Brain microvascular endothelial cell (primary cell): Measurements from ENCODE around the gene TAOK2.

Experiments used
- DNase-seq: peaks from one replicate; pipeline ENCODE4 v3.0.0-alpha.2; 2020
- H3K27ac ChIP-seq: fragments of 250-450 bp; sonication (Bioruptor Pico); 2 replicates; pipeline ENCODE4 v1.5.1; 2020; ENCODE audit warnings: mild to moderate bottlenecking, moderate library complexity
- H3K27me3 ChIP-seq: fragments of 250-450 bp; sonication (Bioruptor Pico); replicated peaks from 2 replicates; pipeline ENCODE4 v1.5.1; 2020; ENCODE audit warnings: mild to moderate bottlenecking
- H3K36me3 ChIP-seq: fragments of 250-450 bp; sonication (Bioruptor Pico); replicated peaks from 2 replicates; pipeline ENCODE4 v1.5.1; 2020; ENCODE audit warnings: mild to moderate bottlenecking
- H3K4me3 ChIP-seq: 2 replicates; pipeline ENCODE4 v1.5.1; 2011; ENCODE audit warnings: low read depth, mild to moderate bottlenecking, control low read depth, low read length, moderate library complexity
- in situ Hi-C: cut with HindIII; loops from 2 replicates; pipeline ENCODE4 v1.10.0; 2017; ENCODE audit warnings: low sequenced_read_pairs, low pct_ligation_motif_present
- TF ChIP-seq, protein P1 (sequence below): IDR thresholded peaks from 2 replicates; pipeline ENCODE4 v1.5.1; 2011; ENCODE audit warnings: low read depth, mild to moderate bottlenecking, moderate library complexity, low read length, control low read depth, inconsistent platforms; ENCODE audit errors: missing control alignments

The TAOK2 gene

DNA sequence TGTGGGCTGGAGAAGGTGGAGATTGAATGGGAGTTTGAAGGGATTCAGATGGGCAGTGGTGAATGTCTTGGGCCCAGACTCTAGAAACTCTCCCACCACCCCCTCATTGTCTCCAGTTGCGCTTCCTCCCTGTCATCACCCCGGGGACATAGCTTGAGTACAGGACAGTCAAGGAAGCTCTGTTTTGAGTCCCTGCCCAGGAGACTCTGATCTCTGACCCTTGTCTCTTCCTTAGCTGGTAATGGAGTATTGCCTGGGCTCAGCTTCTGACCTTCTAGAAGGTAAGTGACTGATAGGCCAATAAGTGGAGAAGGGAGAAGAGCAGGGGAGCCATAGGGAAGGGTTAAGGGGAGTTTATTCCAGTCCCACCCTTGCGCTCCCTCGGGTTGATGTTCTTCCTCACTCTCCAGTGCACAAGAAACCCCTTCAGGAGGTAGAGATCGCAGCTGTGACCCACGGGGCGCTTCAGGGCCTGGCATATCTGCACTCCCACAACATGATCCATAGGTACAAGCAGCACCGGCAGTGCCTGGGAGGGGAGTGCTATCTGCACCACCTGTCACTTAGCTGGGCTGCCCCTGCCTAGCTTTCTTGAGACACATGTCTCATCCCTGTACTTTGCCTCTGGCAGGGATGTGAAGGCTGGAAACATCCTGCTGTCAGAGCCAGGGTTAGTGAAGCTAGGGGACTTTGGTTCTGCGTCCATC lies 5.0 kb downstream of the TAOK2 start:
- H3K27ac ChIP-seq: no peak overlapping the region
- in situ Hi-C loops: no loop called here
- no peak overlapping the region for H3K4me3 ChIP-seq
- DNase-seq: no peak
- peaks cover 56% of the 10 kb centered on the region for H3K36me3 ChIP-seq
- TF ChIP-seq, protein P1, sequence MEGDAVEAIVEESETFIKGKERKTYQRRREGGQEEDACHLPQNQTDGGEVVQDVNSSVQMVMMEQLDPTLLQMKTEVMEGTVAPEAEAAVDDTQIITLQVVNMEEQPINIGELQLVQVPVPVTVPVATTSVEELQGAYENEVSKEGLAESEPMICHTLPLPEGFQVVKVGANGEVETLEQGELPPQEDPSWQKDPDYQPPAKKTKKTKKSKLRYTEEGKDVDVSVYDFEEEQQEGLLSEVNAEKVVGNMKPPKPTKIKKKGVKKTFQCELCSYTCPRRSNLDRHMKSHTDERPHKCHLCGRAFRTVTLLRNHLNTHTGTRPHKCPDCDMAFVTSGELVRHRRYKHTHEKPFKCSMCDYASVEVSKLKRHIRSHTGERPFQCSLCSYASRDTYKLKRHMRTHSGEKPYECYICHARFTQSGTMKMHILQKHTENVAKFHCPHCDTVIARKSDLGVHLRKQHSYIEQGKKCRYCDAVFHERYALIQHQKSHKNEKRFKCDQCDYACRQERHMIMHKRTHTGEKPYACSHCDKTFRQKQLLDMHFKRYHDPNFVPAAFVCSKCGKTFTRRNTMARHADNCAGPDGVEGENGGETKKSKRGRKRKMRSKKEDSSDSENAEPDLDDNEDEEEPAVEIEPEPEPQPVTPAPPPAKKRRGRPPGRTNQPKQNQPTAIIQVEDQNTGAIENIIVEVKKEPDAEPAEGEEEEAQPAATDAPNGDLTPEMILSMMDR: no peak
- H3K27me3 ChIP-seq: no peaks in the 10 kb centered on the region

DNA sequence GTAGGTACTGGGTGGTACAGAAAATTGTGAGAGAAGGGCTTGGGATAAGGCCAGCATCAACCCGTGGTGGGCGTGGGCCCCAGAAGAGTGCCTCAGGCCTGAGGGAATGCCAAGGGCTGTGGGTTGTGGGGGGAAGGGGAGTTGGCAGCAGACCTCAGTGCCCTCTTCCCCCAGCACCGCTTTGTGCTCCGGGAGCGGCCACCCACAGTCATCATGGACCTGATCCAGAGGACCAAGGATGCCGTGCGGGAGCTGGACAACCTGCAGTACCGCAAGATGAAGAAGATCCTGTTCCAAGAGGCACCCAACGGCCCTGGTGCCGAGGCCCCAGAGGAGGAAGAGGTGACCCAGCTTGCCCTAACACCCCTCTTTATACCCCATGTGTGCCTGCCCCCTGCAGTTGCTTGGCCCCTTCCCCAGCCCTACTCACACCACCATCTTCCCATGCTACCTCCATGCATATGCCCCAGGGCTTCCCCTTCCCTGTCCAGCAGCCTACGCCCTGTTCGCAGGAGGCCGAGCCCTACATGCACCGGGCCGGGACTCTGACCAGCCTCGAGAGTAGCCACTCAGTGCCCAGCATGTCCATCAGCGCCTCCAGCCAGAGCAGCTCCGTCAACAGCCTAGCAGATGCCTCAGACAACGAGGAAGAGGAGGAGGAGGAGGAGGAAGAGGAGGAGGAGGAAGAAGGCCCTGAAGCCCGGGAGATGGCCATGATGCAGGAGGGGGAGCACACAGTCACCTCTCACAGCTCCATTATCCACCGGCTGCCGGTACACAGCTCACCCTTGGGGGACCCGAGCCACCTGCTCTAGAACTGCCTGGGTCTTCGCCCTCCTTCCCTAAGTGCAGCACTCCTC lies 9.1 kb downstream of the TAOK2 start:
- H3K4me3 ChIP-seq: no peak overlapping the region
- DNase-seq: no peak
- in situ Hi-C loops: no loop called here
- H3K27ac ChIP-seq: no peak overlapping the region
- H3K27me3 ChIP-seq: no peaks in the 10 kb centered on the region
- peaks cover 97% of the 10 kb centered on the region for H3K36me3 ChIP-seq
- TF ChIP-seq, protein P1: no peak

GRCh38 chr16:29983420-29984136 lies 9.9 kb downstream of the TAOK2 start:
- Histone ChIP-seq H3K27ac (peak overlapping the region; percentile 0), H3K27me3 (no peaks in the 10 kb centered on the region), H3K4me3 (no peak overlapping the region), H3K36me3 (peaks cover 99% of the 10 kb centered on the region)
- TF ChIP-seq, protein P1: no peak
- DNase-seq: no peak
- in situ Hi-C loops: no loop called here

- Histone ChIP-seq H3K36me3 (peaks cover 98% of the 10 kb centered on the region), H3K4me3 (no peak overlapping the region), H3K27ac (peak overlapping the region; percentile 0), H3K27me3 (no peaks in the 10 kb centered on the region)
- TF ChIP-seq, protein P1: no peak
- in situ Hi-C loops: no loop called here
- no peak for DNase-seq
Measured at GRCh38 chr16:29984137-29984763, 10.6 kb downstream of the TAOK2 start.

DNA sequence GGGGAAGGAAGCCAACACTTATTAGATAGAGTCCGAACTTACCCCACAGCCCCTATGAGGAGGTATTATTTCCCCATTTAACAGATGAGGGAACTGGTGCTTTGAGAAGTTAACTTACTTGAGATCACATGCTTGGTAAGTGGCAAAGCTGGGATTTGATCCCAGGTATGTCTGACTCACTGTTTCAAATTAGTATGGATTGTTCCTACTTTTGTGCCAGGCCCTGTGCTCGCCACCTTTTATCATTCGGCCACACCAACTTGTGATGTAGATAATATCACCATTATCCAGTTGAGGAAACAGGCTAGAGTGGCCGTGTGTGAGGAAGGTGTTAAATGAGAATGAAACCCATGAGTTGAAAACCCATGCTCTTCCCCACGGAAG lies 11.1 kb downstream of the TAOK2 start:
- TF ChIP-seq, protein P1: no peak
- peaks cover 97% of the 10 kb centered on the region for H3K36me3 ChIP-seq
- no peak for DNase-seq
- in situ Hi-C loops: no loop called here
- no peaks in the 10 kb centered on the region for H3K27me3 ChIP-seq
- no peak overlapping the region for H3K27ac ChIP-seq
- H3K4me3 ChIP-seq: no peak overlapping the region
